K562 (cell line): ENCODE results near the gene PRSS38. TPM values are rescaled to one million over a fixed set of nuclear protein-coding genes. Genes with fewer than 3 reads are reported as not detected.

Experiments
- ATAC-seq: fragments of 200-7000 bp; cut with Tn5 transposase; 3 replicates; pipeline ENCODE4 v1.9.1; 2020; ENCODE audit warnings: moderate library complexity
- BruUV-seq: library from RNA; stranded (reverse); fragments of 400-500 nt; replicated peaks from 2 replicates; lab custom pipeline; 2021; lab: Mats Ljungman, UMichigan
- CTCF ChIA-PET: fragments of 300-600 bp; formaldehyde crosslinking; extraction: SDS; loops from one replicate; lab custom pipeline; 2021; ENCODE audit warnings: low intra/inter-chr PET ratio; lab: Yijun Ruan, JAX
- POLR2A ChIA-PET: fragments of 300-600, 350-650 bp; sonication (Branson Sonifier 250); formaldehyde crosslinking; extraction: SDS; loops from one replicate; lab custom pipeline; 2021; ENCODE audit warnings: antibody characterized with exemption, inconsistent platforms; lab: Yijun Ruan, JAX
- DNase-seq, 4 experiments: peaks; one replicate each; pipeline versions ENCODE4 v3.0.0 to v3.0.0-alpha.2; 2011 to 2018; ENCODE audit warnings: low spot score in 3 of 4, mixed read lengths in 3 of 4; ENCODE audit errors: extremely low read depth in 1 of 4
- FAIRE-seq: peaks from 2 replicates; lab custom pipeline; 2011; peaks lifted over from hg19 to GRCh38; lab: Jason Lieb, UNC
- H2AFZ ChIP-seq: 2 replicates; pipeline ENCODE4 v1.6.0; 2011; ENCODE audit warnings: low read depth, low read length, control low read depth, inconsistent platforms
- H3K27ac ChIP-seq: fragments of 200-600 bp; 3 replicates; pipeline ENCODE4 v1.8.0; 2011; ENCODE audit warnings: low read depth, mild to moderate bottlenecking, control low read depth, inconsistent platforms, low read length, moderate library complexity, mixed read lengths; ENCODE audit errors: extremely low read depth
- H3K27me3 ChIP-seq, 2 experiments: fragments of 300-600 bp in 1 of 2; 2 replicates in 1 of 2; 3 replicates in 1 of 2; pipeline versions ENCODE4 v1.6.0 to v1.8.0; 2011; ENCODE audit warnings: inconsistent platforms in 2 of 2, low read length in 2 of 2, mild to moderate bottlenecking in 1 of 2, mixed read lengths in 1 of 2, moderate library complexity in 1 of 2; ENCODE audit not compliant: control insufficient read depth in 2 of 2, insufficient read depth in 2 of 2
- H3K36me3 ChIP-seq: fragments of 300-600 bp; 3 replicates; pipeline ENCODE4 v1.8.0; 2011; ENCODE audit warnings: mild to moderate bottlenecking, low read length, inconsistent platforms; ENCODE audit not compliant: control insufficient read depth, insufficient read depth
- H3K4me1 ChIP-seq, 2 experiments: fragments of 200-600 bp in 1 of 2; replicated peaks in 1 of 2; 2 replicates in 1 of 2; 3 replicates in 1 of 2; pipeline versions ENCODE4 v1.5.1 to v1.8.0; 2011; ENCODE audit warnings: inconsistent platforms in 2 of 2, low read length in 2 of 2, mild to moderate bottlenecking in 1 of 2, mixed read lengths in 1 of 2, moderate library complexity in 1 of 2; ENCODE audit not compliant: control insufficient read depth in 2 of 2, insufficient read depth in 2 of 2
- H3K4me2 ChIP-seq: 2 replicates; pipeline ENCODE4 v1.6.1; 2011; ENCODE audit warnings: low read length, control low read depth, inconsistent platforms, mixed read lengths; ENCODE audit not compliant: insufficient read depth
- H3K4me3 ChIP-seq: fragments of 200-600 bp; sonication (generic), shearing (Covaris generic); 2 replicates; pipeline ENCODE4 v1.5.1; 2016; ENCODE audit warnings: control low read depth, inconsistent platforms
- H3K79me2 ChIP-seq: fragments of 200-600 bp; 3 replicates; pipeline ENCODE4 v1.8.0; 2011; ENCODE audit warnings: low read length, inconsistent platforms; ENCODE audit not compliant: control insufficient read depth, insufficient read depth
- H3K9ac ChIP-seq, 2 experiments: 2 replicates each; pipeline versions ENCODE4 v1.6.0 to v1.6.1; 2011; ENCODE audit warnings: low read depth in 2 of 2, low read length in 2 of 2, control low read depth in 1 of 2, inconsistent platforms in 1 of 2, mild to moderate bottlenecking in 1 of 2, mixed read lengths in 1 of 2; ENCODE audit not compliant: insufficient read depth in 1 of 2
- H3K9me1 ChIP-seq: one replicate; pipeline ENCODE4 v1.6.0; 2011; ENCODE audit warnings: inconsistent platforms, mild to moderate bottlenecking, low read length, moderate library complexity; ENCODE audit not compliant: control insufficient read depth, insufficient read depth
- H3K9me3 ChIP-seq: replicated peaks from 2 replicates; pipeline ENCODE4 v1.5.1; 2011; ENCODE audit warnings: low read depth, low read length, inconsistent platforms; ENCODE audit not compliant: control insufficient read depth, insufficient read depth
- H4K20me1 ChIP-seq: replicated peaks from 2 replicates; pipeline ENCODE4 v1.6.1; 2011; ENCODE audit warnings: low read length, inconsistent platforms, mixed read lengths; ENCODE audit not compliant: control insufficient read depth, insufficient read depth
- CBFB ChIP-seq: sonication (generic); formaldehyde crosslinking; IDR thresholded peaks from 2 replicates; pipeline ENCODE4 v1.4.0; 2020; ENCODE audit warnings: mild to moderate bottlenecking, missing genetic modification reagents
- WGBS: fragments of 100-300 bp; shearing (Covaris generic); methylation state at CpG from one replicate; pipeline ENCODE4 v1.1.6; 2016; ENCODE audit warnings: low coverage, mixed read lengths; ENCODE audit not compliant: insufficient coverage; ENCODE audit errors: missing lambda C conversion rate; 5-methylcytosine and 5-hydroxymethylcytosine counted together
- in situ Hi-C: fragments of 300-500 bp; cut with MboI; formaldehyde crosslinking; loops from 4 replicates; pipeline ENCODE4 v1.15.0; 2018; ENCODE audit warnings: inconsistent platforms, mixed read lengths
- intact Hi-C: fragments of 100-400 bp; cut with micrococcal nuclease; formaldehyde crosslinking; loops from 2 replicates; pipeline ENCODE4 v1.14.2; 2022
- polyA plus RNA-seq, 8 experiments: library from polyadenylated mRNA; depleted of rRNA in 4 of 8; stranded (reverse) in 5 of 8; unstranded in 3 of 8; fragments of >200 nt; fragmentation: Nextera tagmentation in 2 of 8; fragmentation: Illumina TruSeq in 1 of 8; extraction: Ambion mirVana in 2 of 8; extraction: Trizol in 1 of 8; gene quantifications; 2 replicates each; pipeline versions ENCODE4 v1.2.1 to v1.2.3, GENCODE V29; 2011 to 2014; ENCODE audit warnings: inconsistent platforms in 1 of 8, missing spikeins in 1 of 8
- total RNA-seq, 7 experiments: library from RNA; depleted of rRNA in 6 of 7; stranded (reverse); fragments of >200 nt in 6 of 7; fragmentation: Illumina TruSeq in 2 of 7; extraction: Trizol in 2 of 7; gene quantifications; 2 replicates each; pipeline versions ENCODE4 v1.2.1 to v1.2.3, GENCODE V29; 2011 to 2021; ENCODE audit warnings: low replicate concordance in 1 of 7
- TF ChIP-seq, protein P1 (sequence below): fragments of 450-650 bp; IDR thresholded peaks from 2 replicates; pipeline ENCODE4 v1.6.1; 2017; ENCODE audit warnings: mild to moderate bottlenecking, moderate library complexity

PRSS38 gene
- total and polyA plus RNA-seq, 9 of the 15 experiments (the other 6 are each of a cell fraction or from before 2014, with no cell fraction given): 0.09 to 0.14 TPM; not detected in 7

DNA sequence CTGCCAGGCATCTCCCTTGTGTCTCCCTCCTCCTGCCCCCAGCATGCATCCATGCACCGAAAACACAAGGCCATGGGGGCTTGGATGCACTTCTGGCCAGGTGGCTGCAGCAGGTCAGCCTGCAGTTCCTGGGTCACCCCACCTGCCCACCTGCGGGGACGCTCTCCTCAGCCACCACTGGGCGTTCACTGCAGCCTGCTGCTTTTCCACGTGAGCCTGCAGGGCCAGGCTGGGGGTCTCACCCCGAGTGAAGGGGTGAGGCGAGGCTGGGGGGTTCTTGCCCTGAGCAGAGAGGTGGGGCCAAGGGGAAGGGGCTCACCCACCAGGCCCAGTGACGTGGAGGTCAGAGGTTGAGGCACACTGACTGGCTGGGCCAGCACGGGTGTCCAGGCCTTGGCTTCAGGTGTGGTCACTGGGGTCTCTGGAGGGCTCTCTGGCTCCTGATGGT lies 67.6 kb downstream of the PRSS38 start:
- 0 out of 2 replicates have a peak, but pooled peaks have one; percentile 33 for TF ChIP-seq CBFB (CRISPR knock-in tag)
- TF ChIP-seq, protein P1, sequence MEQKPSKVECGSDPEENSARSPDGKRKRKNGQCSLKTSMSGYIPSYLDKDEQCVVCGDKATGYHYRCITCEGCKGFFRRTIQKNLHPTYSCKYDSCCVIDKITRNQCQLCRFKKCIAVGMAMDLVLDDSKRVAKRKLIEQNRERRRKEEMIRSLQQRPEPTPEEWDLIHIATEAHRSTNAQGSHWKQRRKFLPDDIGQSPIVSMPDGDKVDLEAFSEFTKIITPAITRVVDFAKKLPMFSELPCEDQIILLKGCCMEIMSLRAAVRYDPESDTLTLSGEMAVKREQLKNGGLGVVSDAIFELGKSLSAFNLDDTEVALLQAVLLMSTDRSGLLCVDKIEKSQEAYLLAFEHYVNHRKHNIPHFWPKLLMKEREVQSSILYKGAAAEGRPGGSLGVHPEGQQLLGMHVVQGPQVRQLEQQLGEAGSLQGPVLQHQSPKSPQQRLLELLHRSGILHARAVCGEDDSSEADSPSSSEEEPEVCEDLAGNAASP: no peak
- intact Hi-C loops: no loop called here
- in situ Hi-C loops: no loop called here
- Histone ChIP-seq H3K27ac (no peak overlapping the region), H3K9me1 (no peaks in the 10 kb centered on the region), H2AFZ (no peak overlapping the region), H3K9ac (no peak overlapping the region), H3K9me3 (no peaks in the 10 kb centered on the region), H3K4me3 (no peak overlapping the region), H3K4me2 (no peak overlapping the region), H3K36me3 (no peaks in the 10 kb centered on the region), H3K4me1 (peaks cover 10 to 47% of the 10 kb centered on the region in 2 experiments), H3K27me3 (peaks cover 6 to 13% of the 10 kb centered on the region in 2 experiments; a peak in 3 of 5 replicates), H4K20me1 (no peaks in the 10 kb centered on the region), H3K79me2 (no peaks in the 10 kb centered on the region)
- ChIA-PET POLR2A (interaction anchor here (1.3 to 1.4 kb wide), 2 partner anchors 8 to 17 kb away, joined by 4 read pairs; no protein-coding TSS in a partner anchor), CTCF (no interaction called here)
- no TSS peak for BruUV-seq
- DNase-seq (peak in 1 of 4 experiments; percentile 12), FAIRE-seq (no peak), ATAC-seq (no peak)
- 6% methylated on average over 9 of the region's 9 CpGs for WGBS
